Erythroblast (primary cell): ENCODE data around the gene TALDO1.

Experiments
- DNase-seq, 2 experiments: peaks; one replicate each; lab custom pipeline; 2025; lab: John Stamatoyannopoulos, UW
- GATA1 ChIP-seq: IDR thresholded peaks from 2 replicates; pipeline ENCODE4 v1.6.1; 2011; ENCODE audit warnings: low read depth, mild to moderate bottlenecking, control low read depth, low read length, moderate library complexity
- POLR2A ChIP-seq: IDR thresholded peaks from 2 replicates; pipeline ENCODE4 v1.6.1; 2011; ENCODE audit warnings: mild to moderate bottlenecking, low read length

The TALDO1 gene

GRCh38 chr11:803770-804598, 56.7 kb downstream of the TALDO1 start:
- TF ChIP-seq POLR2A = no peak
- no peak for TF ChIP-seq GATA1
- DNase-seq = no peak

- DNase-seq = no peak
- TF ChIP-seq GATA1 (no peak), POLR2A (no peak)
Measured at GRCh38 chr11:804599-804964, 57.3 kb downstream of the TALDO1 start.

- TF ChIP-seq GATA1 (no peak), POLR2A (no peak)
- peak; percentile 77 for DNase-seq
Measured at GRCh38 chr11:808427-809286, 61.4 kb downstream of the TALDO1 start.

GRCh38 chr11:809287-810039, 62.2 kb downstream of the TALDO1 start, which contains the start of gene RPLP2:
TSS of gene RPLP2 (plus strand) at chr11:809967. CDS start at chr11:810235, 268 bp downstream.
- TF ChIP-seq POLR2A (peak; percentile 94), GATA1 (no peak)
- peak; percentile 98 to 99 for DNase-seq

GRCh38 chr11:810040-810567, 62.8 kb downstream of the TALDO1 start:
- DNase-seq = peak; percentile 78 to 83
- no peak for TF ChIP-seq GATA1
- TF ChIP-seq POLR2A = no peak

- no peak for DNase-seq
- TF ChIP-seq POLR2A = no peak
- TF ChIP-seq GATA1 = no peak
Measured at GRCh38 chr11:811446-812245, 64.4 kb downstream of the TALDO1 start.

- TF ChIP-seq POLR2A (no peak), GATA1 (no peak)
- no peak for DNase-seq
Measured at GRCh38 chr11:812390-812789, 65.1 kb downstream of the TALDO1 start.

- TF ChIP-seq GATA1 = no peak
- TF ChIP-seq POLR2A = no peak
- no peak for DNase-seq
Measured at GRCh38 chr11:813072-813455, 65.8 kb downstream of the TALDO1 start.

GRCh38 chr11:813456-814096, 66.3 kb downstream of the TALDO1 start:
- TF ChIP-seq POLR2A (peak; percentile 53), GATA1 (no peak)
- no peak for DNase-seq
